GM12892 (cell line): ENCODE results near the gene CDC45.

ENCODE experiments used
- POLR2A ChIP-seq: IDR thresholded peaks from 2 replicates; pipeline ENCODE4 v1.6.1; 2011; ENCODE audit warnings: low read depth, low read length, control low read depth
- TAF1 ChIP-seq: IDR thresholded peaks from 2 replicates; pipeline ENCODE4 v1.6.1; 2011; ENCODE audit warnings: low read depth, mild to moderate bottlenecking, control low read depth, low read length, borderline replicate concordance

DNA sequence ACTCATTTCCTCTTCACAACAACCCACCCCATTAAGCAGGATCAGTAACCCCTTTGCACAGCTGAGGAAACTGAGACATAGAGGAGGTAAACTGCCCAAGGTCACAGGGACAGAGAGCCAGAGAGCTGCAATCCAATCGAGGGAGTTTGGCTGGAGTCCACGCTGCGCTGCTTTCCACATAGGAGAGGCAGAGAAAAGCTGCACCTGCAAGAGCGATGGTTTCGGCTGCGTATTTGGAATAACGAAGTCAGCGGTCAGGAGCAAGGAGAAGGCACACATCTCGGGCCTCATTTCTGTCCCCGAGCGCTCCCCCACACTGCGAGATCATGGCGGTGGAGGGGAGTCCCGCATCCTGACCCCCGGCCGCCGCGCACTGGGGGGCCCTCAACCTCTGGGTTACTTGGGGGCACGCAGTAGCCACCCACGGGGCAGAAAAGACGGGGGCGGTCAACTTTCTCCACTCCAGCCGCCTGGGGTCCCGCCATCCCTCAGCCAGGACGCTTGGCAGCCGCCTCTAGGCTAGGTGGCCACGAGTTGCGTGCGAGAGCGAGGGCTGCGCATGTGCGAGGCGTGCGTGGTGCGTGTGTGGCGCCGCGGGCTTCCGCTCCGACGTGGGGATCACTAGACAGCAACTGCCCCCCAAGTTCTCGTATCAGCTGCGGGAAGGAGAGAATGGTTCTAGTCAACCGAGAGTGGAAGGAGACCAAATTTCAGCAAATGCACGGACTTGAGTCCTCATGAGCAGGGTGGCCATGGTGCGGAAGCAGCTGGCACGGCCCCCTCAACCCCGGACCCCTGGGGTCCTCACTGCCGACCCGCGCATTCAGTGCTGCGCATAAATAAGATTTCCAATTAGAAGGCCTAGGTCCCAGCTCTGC lies 86.8 kb downstream of the CDC45 start:
- TF ChIP-seq POLR2A (no peak), TAF1 (no peak)
